ENCODE data around the gene SEZ6.

The SEZ6 gene

DNA sequence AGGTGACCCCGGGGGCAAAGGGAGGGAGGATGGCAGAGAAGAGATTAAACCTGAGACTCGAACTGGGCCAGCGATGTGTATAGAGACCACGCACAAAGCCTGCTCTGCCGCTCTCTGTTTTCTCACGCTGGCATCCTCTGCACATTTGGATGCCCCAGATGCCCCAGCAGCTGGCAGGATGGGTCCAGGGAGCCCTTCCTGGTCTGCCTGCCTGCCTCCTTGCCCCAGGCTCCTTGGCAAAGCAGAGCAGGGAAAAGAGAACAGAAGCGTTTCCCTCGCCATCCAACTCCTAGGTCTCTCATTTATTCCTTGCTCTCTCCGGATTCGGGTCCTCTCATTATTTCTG, 31.9 kb upstream of the SEZ6 start:
- Histone ChIP-seq H3K36me3 (ENCODE audit: control insufficient read depth, insufficient read depth, low read length) (no peaks in the 10 kb centered on the region), H3K27me3 (replicated peaks; ENCODE audit: control insufficient read depth, insufficient read depth, low read length, poor library complexity, severe bottlenecking) (peaks cover 2% of the 10 kb centered on the region), H3K9me3 (ENCODE audit: control insufficient read depth, low read length) (no peaks in the 10 kb centered on the region), H3K4me3 (ENCODE audit: insufficient read depth, low read depth, low read length, poor library complexity, severe bottlenecking) (no peak overlapping the region), H3K4me1 (ENCODE audit: control insufficient read depth, insufficient read depth, low read length, poor library complexity, severe bottlenecking) (no peaks in the 10 kb centered on the region), H3K27ac (ENCODE audit: insufficient read depth, low read length, poor library complexity, severe bottlenecking) (no peak overlapping the region)
- DNase-seq: no peak

DNA sequence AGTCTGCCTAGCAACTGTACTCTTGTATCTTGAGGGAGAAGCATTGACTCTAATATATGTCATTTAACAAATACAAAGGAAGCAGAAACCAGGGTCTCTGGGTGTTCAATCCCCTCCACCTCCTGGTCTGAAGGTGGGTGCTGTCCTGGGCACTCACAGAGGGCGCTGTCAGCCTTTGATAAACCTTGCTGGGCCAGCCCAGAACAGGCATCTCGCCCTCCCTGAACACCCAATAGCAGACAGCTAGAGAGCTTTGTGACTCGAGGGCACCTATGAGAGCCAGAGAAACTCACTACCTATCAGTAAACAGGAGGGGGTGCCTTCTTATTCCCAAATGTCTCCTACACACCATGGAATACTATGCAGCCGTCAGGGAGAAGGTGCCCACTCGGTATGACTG, 30.8 kb upstream of the SEZ6 start:
- H3K9me3 ChIP-seq (ENCODE audit: control insufficient read depth, low read length): no peaks in the 10 kb centered on the region
- no peaks in the 10 kb centered on the region for H3K36me3 ChIP-seq (ENCODE audit: control insufficient read depth, insufficient read depth, low read length)
- peaks cover 5% of the 10 kb centered on the region for H3K27me3 ChIP-seq (replicated peaks; ENCODE audit: control insufficient read depth, insufficient read depth, low read length, poor library complexity, severe bottlenecking)
- no peaks in the 10 kb centered on the region for H3K4me1 ChIP-seq (ENCODE audit: control insufficient read depth, insufficient read depth, low read length, poor library complexity, severe bottlenecking)
- no peak overlapping the region for H3K4me3 ChIP-seq (ENCODE audit: insufficient read depth, low read depth, low read length, poor library complexity, severe bottlenecking)
- no peak overlapping the region for H3K27ac ChIP-seq (ENCODE audit: insufficient read depth, low read length, poor library complexity, severe bottlenecking)
- no peak for DNase-seq

DNA sequence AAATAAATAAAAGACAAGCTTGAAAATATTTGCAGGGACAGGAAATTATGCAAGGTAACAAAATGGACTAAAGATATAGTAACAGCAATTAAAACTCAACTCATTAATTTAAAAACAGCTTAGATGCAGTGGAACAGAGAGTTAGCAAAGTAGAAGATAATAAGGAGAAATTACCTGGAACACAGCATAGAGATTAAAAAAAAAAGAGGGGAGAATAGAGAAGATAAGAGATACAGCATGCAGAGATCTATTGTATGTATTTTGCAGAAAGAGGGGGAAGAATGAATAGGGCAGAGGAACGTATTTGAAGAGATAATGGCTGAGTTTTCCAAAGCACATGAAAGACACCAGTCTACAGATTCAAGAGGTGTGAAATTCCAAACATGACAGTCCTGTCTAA, 28.7 kb upstream of the SEZ6 start:
- Histone ChIP-seq H3K27ac (ENCODE audit: insufficient read depth, low read length, poor library complexity, severe bottlenecking) (no peak overlapping the region), H3K36me3 (ENCODE audit: control insufficient read depth, insufficient read depth, low read length) (no peaks in the 10 kb centered on the region), H3K4me3 (ENCODE audit: insufficient read depth, low read depth, low read length, poor library complexity, severe bottlenecking) (no peak overlapping the region), H3K4me1 (ENCODE audit: control insufficient read depth, insufficient read depth, low read length, poor library complexity, severe bottlenecking) (no peaks in the 10 kb centered on the region), H3K9me3 (ENCODE audit: control insufficient read depth, low read length) (no peaks in the 10 kb centered on the region), H3K27me3 (replicated peaks; ENCODE audit: control insufficient read depth, insufficient read depth, low read length, poor library complexity, severe bottlenecking) (peaks cover 5% of the 10 kb centered on the region)
- no peak for DNase-seq

- H3K4me3 ChIP-seq (ENCODE audit: insufficient read depth, low read depth, low read length, poor library complexity, severe bottlenecking): no peak overlapping the region
- DNase-seq: no peak
- no peaks in the 10 kb centered on the region for H3K36me3 ChIP-seq (ENCODE audit: control insufficient read depth, insufficient read depth, low read length)
- no peaks in the 10 kb centered on the region for H3K9me3 ChIP-seq (ENCODE audit: control insufficient read depth, low read length)
- no peak overlapping the region for H3K27ac ChIP-seq (ENCODE audit: insufficient read depth, low read length, poor library complexity, severe bottlenecking)
- H3K27me3 ChIP-seq (replicated peaks; ENCODE audit: control insufficient read depth, insufficient read depth, low read length, poor library complexity, severe bottlenecking): peaks cover 5% of the 10 kb centered on the region
- H3K4me1 ChIP-seq (ENCODE audit: control insufficient read depth, insufficient read depth, low read length, poor library complexity, severe bottlenecking): no peaks in the 10 kb centered on the region
Measured at GRCh38 chr17:29032857-29033197, 27.0 kb upstream of the SEZ6 start.

- Histone ChIP-seq H3K4me1 (ENCODE audit: control insufficient read depth, insufficient read depth, low read length, poor library complexity, severe bottlenecking) (no peaks in the 10 kb centered on the region), H3K9me3 (ENCODE audit: control insufficient read depth, low read length) (no peaks in the 10 kb centered on the region), H3K27me3 (replicated peaks; ENCODE audit: control insufficient read depth, insufficient read depth, low read length, poor library complexity, severe bottlenecking) (peaks cover 5% of the 10 kb centered on the region), H3K36me3 (ENCODE audit: control insufficient read depth, insufficient read depth, low read length) (no peaks in the 10 kb centered on the region), H3K4me3 (ENCODE audit: insufficient read depth, low read depth, low read length, poor library complexity, severe bottlenecking) (no peak overlapping the region), H3K27ac (ENCODE audit: insufficient read depth, low read length, poor library complexity, severe bottlenecking) (no peak overlapping the region)
- no peak for DNase-seq
Measured at GRCh38 chr17:29032013-29032856, 26.4 kb upstream of the SEZ6 start.

DNA sequence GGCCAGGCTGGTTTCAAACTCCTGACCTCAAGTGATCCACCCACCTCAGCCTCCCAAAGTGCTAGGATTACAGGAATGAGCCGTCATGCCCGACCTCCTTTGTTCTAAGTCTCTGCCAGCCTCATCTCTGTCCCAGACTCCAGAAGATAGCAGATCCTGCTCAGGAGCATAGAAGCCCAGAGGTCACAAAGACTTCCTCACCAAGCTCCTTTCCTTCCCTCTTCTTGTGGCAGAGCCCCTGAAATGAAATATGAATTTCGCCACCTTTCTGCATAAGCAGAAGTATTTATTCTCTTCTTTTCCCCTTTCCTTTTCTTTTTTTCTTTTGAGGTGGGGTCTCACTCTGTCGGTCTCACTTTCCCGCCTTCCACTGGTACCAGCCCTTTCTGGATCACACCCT, 25.7 kb upstream of the SEZ6 start:
- Histone ChIP-seq H3K27ac (ENCODE audit: insufficient read depth, low read length, poor library complexity, severe bottlenecking) (no peak overlapping the region), H3K36me3 (ENCODE audit: control insufficient read depth, insufficient read depth, low read length) (no peaks in the 10 kb centered on the region), H3K4me1 (ENCODE audit: control insufficient read depth, insufficient read depth, low read length, poor library complexity, severe bottlenecking) (no peaks in the 10 kb centered on the region), H3K4me3 (ENCODE audit: insufficient read depth, low read depth, low read length, poor library complexity, severe bottlenecking) (no peak overlapping the region), H3K9me3 (ENCODE audit: control insufficient read depth, low read length) (no peaks in the 10 kb centered on the region), H3K27me3 (replicated peaks; ENCODE audit: control insufficient read depth, insufficient read depth, low read length, poor library complexity, severe bottlenecking) (peaks cover 5% of the 10 kb centered on the region)
- no peak for DNase-seq

DNA sequence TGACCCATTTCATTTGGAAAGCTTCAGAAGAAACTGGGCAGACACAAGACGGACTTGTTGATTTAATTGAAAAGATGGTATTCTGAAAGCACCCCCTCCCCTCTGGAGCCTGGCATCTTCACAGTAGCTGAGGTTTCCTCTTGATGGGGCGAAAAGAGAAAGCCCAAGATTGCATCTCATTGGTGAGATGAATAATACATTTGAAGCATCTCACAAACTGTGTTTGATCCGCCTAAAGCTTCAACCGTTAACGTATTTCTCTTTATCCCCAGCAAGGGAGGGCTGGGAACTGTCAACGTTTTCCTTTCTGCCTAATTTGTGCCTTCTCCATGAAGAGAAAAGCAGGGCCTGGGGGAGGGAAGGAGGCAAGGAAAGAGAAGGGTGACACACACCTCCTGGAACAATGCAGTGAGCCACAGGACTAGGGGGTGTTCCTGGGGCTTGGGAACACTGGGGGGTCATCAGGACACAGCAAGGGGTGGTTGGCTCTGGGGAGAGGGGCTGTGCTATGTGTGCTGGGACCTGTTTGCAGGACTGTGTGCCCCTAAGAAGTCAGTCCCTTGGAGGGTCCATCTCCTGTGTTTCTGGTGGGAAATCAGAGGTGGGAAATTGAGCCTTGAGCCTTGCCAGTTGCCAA, 18.6 kb upstream of the SEZ6 start:
- H3K36me3 ChIP-seq (ENCODE audit: control insufficient read depth, insufficient read depth, low read length): no peaks in the 10 kb centered on the region
- no peak overlapping the region for H3K27ac ChIP-seq (ENCODE audit: insufficient read depth, low read length, poor library complexity, severe bottlenecking)
- H3K4me3 ChIP-seq (ENCODE audit: insufficient read depth, low read depth, low read length, poor library complexity, severe bottlenecking): no peak overlapping the region
- no peaks in the 10 kb centered on the region for H3K9me3 ChIP-seq (ENCODE audit: control insufficient read depth, low read length)
- peaks cover 12% of the 10 kb centered on the region for H3K27me3 ChIP-seq (replicated peaks; ENCODE audit: control insufficient read depth, insufficient read depth, low read length, poor library complexity, severe bottlenecking)
- DNase-seq: no peak
- H3K4me1 ChIP-seq (ENCODE audit: control insufficient read depth, insufficient read depth, low read length, poor library complexity, severe bottlenecking): peaks cover 8% of the 10 kb centered on the region

- peaks cover 8% of the 10 kb centered on the region for H3K4me1 ChIP-seq (ENCODE audit: control insufficient read depth, insufficient read depth, low read length, poor library complexity, severe bottlenecking)
- no peak for DNase-seq
- no peak overlapping the region for H3K4me3 ChIP-seq (ENCODE audit: insufficient read depth, low read depth, low read length, poor library complexity, severe bottlenecking)
- peaks cover 19% of the 10 kb centered on the region for H3K27me3 ChIP-seq (replicated peaks; ENCODE audit: control insufficient read depth, insufficient read depth, low read length, poor library complexity, severe bottlenecking)
- no peaks in the 10 kb centered on the region for H3K36me3 ChIP-seq (ENCODE audit: control insufficient read depth, insufficient read depth, low read length)
- H3K27ac ChIP-seq (ENCODE audit: insufficient read depth, low read length, poor library complexity, severe bottlenecking): no peak overlapping the region
- H3K9me3 ChIP-seq (ENCODE audit: control insufficient read depth, low read length): no peaks in the 10 kb centered on the region
Measured at GRCh38 chr17:29022074-29022473, 16.2 kb upstream of the SEZ6 start.

- DNase-seq: no peak
- Histone ChIP-seq H3K4me1 (ENCODE audit: control insufficient read depth, insufficient read depth, low read length, poor library complexity, severe bottlenecking) (peaks cover 8% of the 10 kb centered on the region), H3K9me3 (ENCODE audit: control insufficient read depth, low read length) (no peaks in the 10 kb centered on the region), H3K36me3 (ENCODE audit: control insufficient read depth, insufficient read depth, low read length) (no peaks in the 10 kb centered on the region), H3K27ac (ENCODE audit: insufficient read depth, low read length, poor library complexity, severe bottlenecking) (no peak overlapping the region), H3K4me3 (ENCODE audit: insufficient read depth, low read depth, low read length, poor library complexity, severe bottlenecking) (no peak overlapping the region), H3K27me3 (replicated peaks; ENCODE audit: control insufficient read depth, insufficient read depth, low read length, poor library complexity, severe bottlenecking) (peaks cover 19% of the 10 kb centered on the region)
Measured at GRCh38 chr17:29021226-29021625, 15.4 kb upstream of the SEZ6 start.

- DNase-seq: no peak
- Histone ChIP-seq H3K4me3 (ENCODE audit: insufficient read depth, low read depth, low read length, poor library complexity, severe bottlenecking) (no peak overlapping the region), H3K27me3 (replicated peaks; ENCODE audit: control insufficient read depth, insufficient read depth, low read length, poor library complexity, severe bottlenecking) (peaks cover 19% of the 10 kb centered on the region), H3K27ac (ENCODE audit: insufficient read depth, low read length, poor library complexity, severe bottlenecking) (no peak overlapping the region), H3K36me3 (ENCODE audit: control insufficient read depth, insufficient read depth, low read length) (no peaks in the 10 kb centered on the region), H3K9me3 (ENCODE audit: control insufficient read depth, low read length) (no peaks in the 10 kb centered on the region), H3K4me1 (ENCODE audit: control insufficient read depth, insufficient read depth, low read length, poor library complexity, severe bottlenecking) (peaks cover 8% of the 10 kb centered on the region)
Measured at GRCh38 chr17:29020576-29020975, 14.7 kb upstream of the SEZ6 start.

Measured in effector memory CD4-positive, alpha-beta T cell (primary cell).